HG03575 (cell line): Measurements from ENCODE around the gene OSGEPL1.
"Not testable (repeated sequence)": the region's sequence is repeated elsewhere in the genome, so short reads cannot be mapped to it uniquely, and the experiment has no call there.

Experiments used
- ATAC-seq: cut with Tn5 transposase; IDR thresholded peaks from one replicate; pipeline ENCODE4 v1.9.1; 2021; ENCODE audit not compliant: unreplicated experiment, insufficient number of reproducible peaks, low FRiP score; ENCODE audit errors: extremely low read depth

OSGEPL1 gene

GRCh38 chr2:189762551-189763298 lies at the start of gene OSGEPL1:
OSGEPL1 (minus strand) TSS chr2:189762792; CDS start chr2:189761640, 1,152 bp downstream.
- ATAC-seq, result peak; percentile 90

DNA sequence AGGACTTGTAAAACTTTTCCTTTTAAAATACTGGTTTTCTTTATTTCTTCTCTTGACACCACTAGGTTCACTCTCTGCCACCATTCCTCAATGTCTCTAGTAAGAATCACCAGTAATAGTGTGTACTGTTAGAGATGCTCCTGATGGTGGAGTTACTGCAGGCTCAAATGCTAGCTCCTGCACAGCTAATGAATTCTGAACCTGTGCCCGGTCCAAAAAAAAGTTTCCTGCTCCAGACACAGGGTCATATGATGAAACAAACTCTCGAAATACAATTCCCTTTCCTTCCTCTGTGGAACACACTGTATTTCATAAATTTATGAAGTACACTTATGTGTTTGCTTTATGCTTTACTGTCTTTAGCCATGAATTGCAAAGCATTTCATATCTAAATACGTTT lies 40.8 kb upstream of the OSGEPL1 start:
- ATAC-seq, result no peak

GRCh38 chr2:189802396-189802912 lies 39.9 kb upstream of the OSGEPL1 start:
- ATAC-seq, result no peak

- ATAC-seq, result no peak
Measured at GRCh38 chr2:189799531-189799930, 36.9 kb upstream of the OSGEPL1 start.

GRCh38 chr2:189799030-189799331 lies 36.4 kb upstream of the OSGEPL1 start:
- ATAC-seq, result no peak

DNA sequence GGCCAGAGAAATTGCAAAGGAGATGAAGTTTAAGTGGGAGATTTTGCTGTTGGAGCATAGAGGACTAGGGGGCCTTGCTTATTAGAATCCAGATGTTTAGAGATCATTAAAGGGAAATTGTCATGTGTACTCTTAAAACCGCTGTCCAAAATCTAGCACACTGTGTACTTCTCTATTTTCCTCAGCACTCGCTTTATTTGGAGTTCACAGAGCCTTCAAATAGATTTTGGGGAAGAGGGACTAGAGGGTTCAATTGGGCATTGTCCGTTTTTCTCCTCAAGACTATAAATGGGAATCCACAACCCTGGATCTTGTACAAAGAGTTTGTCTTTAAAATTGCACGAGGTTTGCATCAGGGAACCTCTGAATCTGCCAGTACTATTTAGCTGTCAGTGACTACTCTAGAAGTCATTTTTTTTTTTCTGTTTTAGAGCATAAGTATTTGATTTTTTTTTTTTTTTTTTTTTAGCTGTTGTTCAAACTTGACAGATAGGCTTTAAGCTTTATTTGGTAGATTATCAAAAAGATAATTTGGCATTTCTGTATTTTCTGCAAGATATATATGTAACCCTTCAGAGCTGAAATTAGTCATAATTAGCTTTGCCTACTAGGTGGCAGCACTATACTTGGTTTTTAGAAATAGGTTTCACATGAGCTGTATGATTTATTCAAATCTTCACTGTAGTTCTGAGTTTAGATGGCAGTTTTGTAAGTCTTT lies 35.9 kb upstream of the OSGEPL1 start:
- ATAC-seq, result peak; percentile 86

DNA sequence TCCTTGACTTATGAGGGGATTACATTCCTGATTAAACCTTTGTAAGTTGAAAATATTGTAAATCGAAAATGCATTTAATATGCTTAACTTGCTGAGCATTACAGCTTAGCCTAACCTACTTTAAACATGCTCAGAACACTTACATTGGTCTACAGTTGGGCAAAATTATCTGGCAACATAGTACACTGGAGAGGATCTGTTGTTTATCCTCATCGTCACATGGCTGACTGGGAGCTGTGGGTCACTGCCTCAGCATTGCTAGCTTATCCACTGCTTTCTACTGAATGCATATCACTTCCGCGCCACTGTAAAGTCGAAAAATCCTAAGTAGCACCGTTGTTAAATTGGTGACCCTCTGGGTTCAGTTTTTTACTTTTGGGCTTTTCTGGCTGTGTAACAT lies 35.3 kb upstream of the OSGEPL1 start:
- ATAC-seq, result no peak

GRCh38 chr2:189794310-189794709 lies 31.7 kb upstream of the OSGEPL1 start:
- no peak for ATAC-seq

- no peak for ATAC-seq
Measured at GRCh38 chr2:189791338-189792042, 28.9 kb upstream of the OSGEPL1 start.

- ATAC-seq, result peak; percentile 72
Measured at GRCh38 chr2:189783927-189784867, 21.6 kb upstream of the OSGEPL1 start, which contains the start of the genes ORMDL1 and PMS1. ORMDL1 (minus strand) TSS chr2:189784339; CDS start chr2:189782595, 1,744 bp downstream. PMS1 (plus strand) TSS chr2:189784450; CDS start chr2:189791810, 7,360 bp downstream.

GRCh38 chr2:189783451-189783926 lies 20.9 kb upstream of the OSGEPL1 start:
- ATAC-seq, result peak; percentile 11

GRCh38 chr2:189782221-189782671 lies 19.7 kb upstream of the OSGEPL1 start:
- ATAC-seq, result no peak

DNA sequence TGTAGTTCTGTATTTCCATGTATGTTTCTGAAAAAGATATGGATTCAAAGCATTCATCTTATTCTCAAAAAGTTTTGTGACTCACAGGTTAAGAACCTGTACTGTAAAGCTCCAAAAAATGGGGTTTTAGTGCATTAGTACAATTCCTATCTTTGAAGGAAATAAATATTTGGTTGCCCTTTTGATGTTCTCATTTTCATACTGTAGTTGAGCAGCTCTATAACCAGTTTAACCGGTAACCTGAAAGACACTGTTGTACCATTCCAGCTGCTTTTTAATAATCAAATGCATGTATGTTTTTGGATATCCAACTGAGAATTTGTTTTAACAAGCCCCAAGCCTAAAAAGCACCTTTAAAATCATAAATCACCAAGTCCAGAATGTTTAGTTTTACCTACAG lies 9.6 kb upstream of the OSGEPL1 start:
- no peak for ATAC-seq

DNA sequence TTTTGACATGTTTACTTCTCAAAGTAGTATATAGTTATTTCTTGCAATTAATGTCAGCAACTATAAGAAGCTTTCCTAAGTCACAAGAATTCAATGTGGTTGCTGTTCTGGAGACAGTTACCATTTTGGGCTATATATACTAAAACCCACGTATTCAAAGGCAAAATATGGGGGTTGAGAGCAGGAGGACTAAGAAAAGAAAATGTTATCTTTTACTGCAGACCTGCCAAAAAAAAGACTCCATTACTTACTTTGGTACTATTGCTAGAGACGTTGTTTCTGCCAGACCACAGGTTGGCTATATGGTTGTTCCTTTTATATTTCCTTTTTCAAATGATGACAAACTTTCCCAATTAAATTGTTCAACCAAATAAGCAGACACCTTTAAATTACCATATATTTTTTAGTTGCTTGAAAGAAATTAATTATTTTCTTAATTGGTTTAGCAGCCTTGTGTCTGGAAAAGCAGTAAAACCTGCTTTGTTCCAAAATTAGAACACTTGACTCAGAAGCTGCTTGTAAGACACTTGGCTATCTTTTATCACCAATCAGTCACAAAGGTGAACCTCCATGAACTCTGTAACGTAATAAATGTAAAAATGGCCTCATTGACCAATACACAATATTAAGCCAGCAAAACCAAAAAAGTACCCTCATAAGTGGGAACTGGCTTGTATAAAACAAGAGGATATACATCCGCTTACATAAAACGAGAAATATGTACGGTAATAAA lies 8.2 kb upstream of the OSGEPL1 start:
- no peak for ATAC-seq

DNA sequence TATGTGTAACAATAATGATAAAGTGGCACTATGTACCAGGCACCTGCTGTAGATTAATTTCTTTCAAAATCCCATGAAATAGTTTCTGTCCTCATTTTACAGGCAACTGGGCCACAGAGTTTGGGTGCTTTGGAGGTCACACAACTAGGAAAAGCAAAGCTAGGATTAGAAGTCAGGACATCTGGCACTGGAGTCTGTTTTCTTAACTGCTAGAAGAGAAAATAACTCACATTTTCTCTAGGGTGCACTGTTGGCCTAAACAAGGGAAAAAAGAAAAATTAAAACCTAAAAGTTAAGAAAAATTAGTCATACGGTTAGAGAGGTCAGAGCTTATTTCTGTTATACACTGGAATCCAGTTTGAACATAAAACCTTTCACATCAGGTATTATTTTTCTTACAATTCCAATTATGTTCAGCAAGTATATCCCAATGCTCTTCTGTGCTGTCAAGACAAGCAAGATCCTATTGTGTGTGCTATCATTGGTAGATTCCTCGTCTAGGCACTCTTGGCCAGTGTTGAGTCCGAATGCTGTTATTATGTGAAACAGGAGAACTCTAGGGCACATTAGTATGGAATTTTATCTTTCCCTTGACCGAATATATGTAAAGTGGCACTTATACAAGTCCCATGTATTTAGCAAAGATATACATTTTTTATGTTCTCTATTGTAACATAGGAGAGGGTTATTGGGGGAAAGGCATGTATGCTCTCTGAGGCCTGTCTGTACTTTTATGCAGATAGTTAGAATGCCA lies 1.5 kb upstream of the OSGEPL1 start:
- no peak for ATAC-seq

DNA sequence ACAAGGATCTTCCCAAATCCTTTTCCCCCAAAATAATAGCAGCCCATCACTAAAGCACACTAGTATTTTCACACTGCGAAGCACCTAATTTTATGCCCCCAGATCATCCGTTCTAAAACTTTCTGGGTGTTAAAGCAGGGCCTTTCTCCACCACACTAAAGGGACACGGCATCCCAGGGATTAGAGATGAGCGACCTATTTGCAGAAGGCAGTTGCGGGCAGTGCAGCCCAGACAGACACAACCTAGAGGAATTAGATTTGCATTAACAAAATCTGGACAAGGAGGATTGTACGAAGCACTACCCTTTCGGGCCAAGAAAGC lies 402 bp downstream of the OSGEPL1 start:
- ATAC-seq, result no peak

DNA sequence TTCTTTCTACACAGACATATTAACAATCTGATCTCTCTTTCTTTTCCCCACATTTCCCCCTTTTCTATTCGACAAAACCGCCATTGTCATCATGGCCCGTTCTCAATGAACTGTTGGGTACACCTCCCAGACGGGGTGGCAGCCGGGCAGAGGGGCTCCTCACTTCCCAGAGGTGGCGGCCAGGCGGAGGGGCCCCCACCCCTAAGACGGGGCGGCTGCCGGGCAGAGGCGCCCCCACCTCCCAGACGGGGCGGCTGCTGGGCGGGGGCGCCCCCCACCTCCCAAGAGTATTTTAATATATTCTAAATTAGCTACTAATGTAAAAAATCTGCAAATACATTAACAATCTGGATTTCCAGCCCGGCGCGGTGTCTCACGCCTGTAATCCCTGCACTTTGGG lies 2.4 kb downstream of the OSGEPL1 start:
- ATAC-seq, result not testable (repeated sequence)
